ENCODE data around the gene ATP1A4.

- TF ChIP-seq NELFE (IDR thresholded peaks at IDR 0.05; ENCODE audit: insufficient read depth, insufficient read length), result no peak
- TF ChIP-seq ZNF384 (IDR thresholded peaks at IDR 0.05; ENCODE audit: low read depth, low read length), result no peak
- TF ChIP-seq MTA3 (IDR thresholded peaks at IDR 0.05; ENCODE audit: borderline replicate concordance), result no peak
- no peak for TF ChIP-seq SRF (CRISPR knock-in tag; IDR thresholded peaks at IDR 0.05)
- no peak for TF ChIP-seq CTCF (IDR thresholded peaks at IDR 0.05 in 2 of 3, conservative IDR thresholded peaks at IDR 0.05 in 1 of 3; ENCODE audit: insufficient read depth in 2 of 3, low read depth in 1 of 3, low read length in 3 of 3)
- no peak for TF ChIP-seq CREB1 (IDR thresholded peaks at IDR 0.05)
- no peak for TF ChIP-seq CREB1 (CRISPR knock-in tag; IDR thresholded peaks at IDR 0.05)
- no peak for TF ChIP-seq TEAD4 (IDR thresholded peaks at IDR 0.05; ENCODE audit: low read length)
- TF ChIP-seq TEAD4 (CRISPR knock-in tag; IDR thresholded peaks at IDR 0.05; ENCODE audit: borderline replicate concordance), result no peak
- no peak for TF ChIP-seq E2F4 (CRISPR knock-in tag; IDR thresholded peaks at IDR 0.05; ENCODE audit: low read depth)
Observed at GRCh38 chr1:160228431-160228830, 77.0 kb downstream of the ATP1A4 start.

Data from K562 (cell line).